Effector memory CD8-positive, alpha-beta T cell (primary cell): Measurements from ENCODE around the gene MICOS13.

ENCODE experiments used
- ATAC-seq: fragments of 150-1000 bp; cut with Tn5 transposase; replicated peaks from 2 replicates; pipeline ENCODE4 v1.10.0; 2021; ENCODE audit warnings: mild to moderate bottlenecking, moderate library complexity
- DNase-seq, 3 experiments: peaks; one replicate each; pipeline ENCODE4 v3.0.0; 2021
- H3K27ac Mint-ChIP-seq, 2 donors: one replicate each; pipeline ENCODE4 v1.8.0; 2022; ENCODE audit warnings: mild to moderate bottlenecking in 2 of 2, mixed read lengths in 2 of 2, moderate library complexity in 2 of 2
- H3K27me3 Mint-ChIP-seq, 2 donors: one replicate each; pipeline ENCODE4 v1.8.0; 2022; ENCODE audit warnings: mixed read lengths in 2 of 2
- H3K36me3 Mint-ChIP-seq: one replicate; pipeline ENCODE4 v1.8.0; 2022; ENCODE audit warnings: mild to moderate bottlenecking, moderate library complexity, mixed read lengths; ENCODE audit not compliant: insufficient read depth
- H3K4me1 Mint-ChIP-seq, 2 donors: one replicate each; pipeline ENCODE4 v1.8.0; 2022; ENCODE audit warnings: low read depth in 2 of 2, mixed read lengths in 2 of 2
- H3K4me3 Mint-ChIP-seq, 2 donors: one replicate each; pipeline ENCODE4 v1.8.0; 2022; ENCODE audit warnings: mild to moderate bottlenecking in 2 of 2, mixed read lengths in 2 of 2, moderate library complexity in 2 of 2
- H3K9me3 Mint-ChIP-seq, 2 donors: one replicate each; pipeline ENCODE4 v1.8.0; 2022; ENCODE audit warnings: mixed read lengths in 2 of 2

The MICOS13 gene

GRCh38 chr19:5687360-5688198, 7.3 kb upstream of the MICOS13 start:
- peaks cover 36% of the 10 kb centered on the region for H3K36me3 Mint-ChIP-seq
- peak overlapping the region; percentile 78 to 81 for H3K4me3 Mint-ChIP-seq
- H3K27ac Mint-ChIP-seq: peak overlapping the region in 1 of 2 donors; percentile 81
- no peak for ATAC-seq
- H3K9me3 Mint-ChIP-seq: no peaks in the 10 kb centered on the region
- peaks cover 24 to 26% of the 10 kb centered on the region in 2 donors for H3K4me1 Mint-ChIP-seq
- no peaks in the 10 kb centered on the region for H3K27me3 Mint-ChIP-seq
- no peak for DNase-seq

- Mint-ChIP-seq H3K36me3 (peaks cover 28% of the 10 kb centered on the region), H3K9me3 (no peaks in the 10 kb centered on the region), H3K27me3 (no peaks in the 10 kb centered on the region), H3K4me3 (peak overlapping the region; percentile 78 to 81), H3K4me1 (peaks cover 22 to 27% of the 10 kb centered on the region in 2 donors), H3K27ac (peak overlapping the region; percentile 81 to 90)
- ATAC-seq: peak; percentile 57
- peak; percentile 92 to 93 (median 93) for DNase-seq
Observed at GRCh38 chr19:5686647-5687359, 6.5 kb upstream of the MICOS13 start.

DNA sequence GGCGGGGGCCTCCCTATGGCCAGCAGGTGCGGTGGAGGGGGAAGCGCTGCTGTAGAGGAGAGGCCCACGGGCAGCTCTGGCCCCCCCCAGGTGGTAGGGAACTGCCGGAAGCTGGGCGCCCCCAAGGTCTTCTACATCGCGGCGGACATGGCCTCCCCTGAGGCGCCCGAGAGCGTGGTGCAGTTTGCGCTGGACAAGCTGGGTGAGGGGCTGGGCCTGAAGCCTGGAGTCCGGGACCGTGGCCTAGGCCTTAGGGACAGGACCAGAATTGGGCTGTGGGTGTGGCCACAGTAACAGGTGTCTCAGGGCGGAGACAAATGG, 6.0 kb upstream of the MICOS13 start:
- H3K27ac Mint-ChIP-seq: peak overlapping the region; percentile 81 to 90
- peak overlapping the region; percentile 78 to 81 for H3K4me3 Mint-ChIP-seq

GRCh38 chr19:5684694-5685430, 4.5 kb upstream of the MICOS13 start:
- Mint-ChIP-seq H3K27me3 (no peaks in the 10 kb centered on the region), H3K27ac (no peak overlapping the region), H3K4me3 (no peak overlapping the region), H3K9me3 (no peaks in the 10 kb centered on the region), H3K4me1 (peaks cover 22 to 33% of the 10 kb centered on the region in 2 donors), H3K36me3 (peaks cover 18% of the 10 kb centered on the region)
- ATAC-seq: no peak
- no peak for DNase-seq

More for the DNA sequence above, 6.0 kb upstream of the MICOS13 start:
- Mint-ChIP-seq H3K4me1 (peaks cover 26 to 32% of the 10 kb centered on the region in 2 donors), H3K9me3 (no peaks in the 10 kb centered on the region), H3K36me3 (peaks cover 23% of the 10 kb centered on the region), H3K27me3 (no peaks in the 10 kb centered on the region)
- DNase-seq: no peak
- ATAC-seq: no peak

GRCh38 chr19:5683177-5683886, 3.0 kb upstream of the MICOS13 start:
- H3K36me3 Mint-ChIP-seq: peaks cover 21% of the 10 kb centered on the region
- no peak for ATAC-seq
- peak overlapping the region in 1 of 2 donors; percentile 3 for H3K4me3 Mint-ChIP-seq

DNA sequence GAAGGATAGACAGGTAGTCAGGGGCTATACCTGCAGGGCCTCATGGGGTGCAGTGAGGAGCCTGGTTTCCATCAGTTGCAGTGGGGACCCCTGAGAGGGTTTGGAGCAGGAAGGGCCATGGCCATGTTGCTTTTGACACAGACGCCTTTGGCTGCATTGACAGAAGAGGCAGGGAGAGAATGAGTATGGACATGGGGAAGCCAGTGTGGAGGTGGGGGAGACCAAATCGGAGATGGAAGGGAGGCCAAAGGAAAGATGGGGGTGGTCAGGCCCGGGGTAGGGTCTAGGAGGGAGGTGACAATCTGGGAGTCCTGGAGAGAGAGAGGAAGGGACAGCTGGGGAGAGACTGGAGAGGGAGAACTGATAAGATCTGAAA, 1.8 kb upstream of the MICOS13 start:
- no peaks in the 10 kb centered on the region for H3K27me3 Mint-ChIP-seq
- H3K4me3 Mint-ChIP-seq: peak overlapping the region; percentile 43 to 75
- peak overlapping the region in 1 of 2 donors; percentile 97 for H3K27ac Mint-ChIP-seq
- H3K9me3 Mint-ChIP-seq: no peaks in the 10 kb centered on the region
- H3K4me1 Mint-ChIP-seq: peaks cover 19 to 40% of the 10 kb centered on the region in 2 donors
- ATAC-seq (no peak), DNase-seq (no peak)
- peaks cover 23% of the 10 kb centered on the region for H3K36me3 Mint-ChIP-seq

More at GRCh38 chr19:5683177-5683886, 3.0 kb upstream of the MICOS13 start:
- Mint-ChIP-seq H3K9me3 (no peaks in the 10 kb centered on the region), H3K27me3 (no peaks in the 10 kb centered on the region), H3K27ac (no peak overlapping the region), H3K4me1 (peaks cover 21 to 43% of the 10 kb centered on the region in 2 donors)
- no peak for DNase-seq

DNA sequence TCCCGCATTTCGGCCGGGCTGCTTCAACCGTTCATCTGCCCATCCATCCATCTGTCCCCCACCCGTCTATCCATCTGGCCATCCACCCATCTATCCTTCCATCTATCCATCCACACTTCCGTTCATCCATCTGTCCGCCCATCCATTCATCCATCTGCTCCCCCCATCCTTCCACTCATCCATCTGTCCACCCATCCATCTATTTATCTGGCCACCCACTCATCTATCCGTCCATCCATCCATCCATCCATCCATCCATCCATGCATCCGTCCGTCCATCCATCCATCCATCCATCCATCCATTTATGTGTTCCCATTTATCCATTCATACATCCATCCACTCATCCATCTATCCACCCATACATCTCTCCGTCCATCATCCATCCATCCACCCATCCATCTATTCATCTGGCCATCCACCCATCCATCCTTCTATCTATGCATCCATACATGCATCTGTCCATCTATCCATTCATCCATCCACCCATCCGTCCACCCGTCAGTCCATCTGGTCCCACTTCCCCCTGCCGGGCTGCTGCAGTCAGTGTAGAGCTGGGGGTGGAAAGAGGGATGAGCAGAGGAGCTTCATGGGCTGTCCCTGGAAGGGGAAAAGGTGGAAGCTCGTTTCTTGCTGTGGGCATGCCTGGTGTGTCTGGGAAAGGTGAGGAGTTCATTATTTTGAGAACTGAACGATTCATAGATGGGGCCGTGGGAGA, 1.2 kb upstream of the MICOS13 start:
- no peak for ATAC-seq
- Mint-ChIP-seq H3K4me3 (peak overlapping the region; percentile 43 to 75), H3K27ac (peak overlapping the region; percentile 97 to 99), H3K36me3 (peaks cover 23% of the 10 kb centered on the region), H3K27me3 (no peaks in the 10 kb centered on the region), H3K4me1 (peaks cover 19 to 39% of the 10 kb centered on the region in 2 donors), H3K9me3 (no peaks in the 10 kb centered on the region)
- no peak for DNase-seq

- Mint-ChIP-seq H3K27me3 (no peaks in the 10 kb centered on the region), H3K27ac (peak overlapping the region; percentile 97 to 99), H3K36me3 (peaks cover 23% of the 10 kb centered on the region), H3K9me3 (no peaks in the 10 kb centered on the region), H3K4me1 (peaks cover 17 to 31% of the 10 kb centered on the region in 2 donors), H3K4me3 (peak overlapping the region; percentile 84 to 88)
- DNase-seq (no peak), ATAC-seq (no peak)
Observed at GRCh38 chr19:5680084-5680436, 256 bp downstream of the MICOS13 start.

GRCh38 chr19:5679289-5680083, 830 bp downstream of the MICOS13 start:
- ATAC-seq (no peak), DNase-seq (no peak)
- peaks cover 23% of the 10 kb centered on the region for H3K36me3 Mint-ChIP-seq
- peak overlapping the region; percentile 97 to 99 for H3K27ac Mint-ChIP-seq
- H3K4me3 Mint-ChIP-seq: peak overlapping the region; percentile 84 to 88
- no peaks in the 10 kb centered on the region for H3K27me3 Mint-ChIP-seq
- peaks cover 17 to 31% of the 10 kb centered on the region in 2 donors for H3K4me1 Mint-ChIP-seq
- H3K9me3 Mint-ChIP-seq: no peaks in the 10 kb centered on the region

- Mint-ChIP-seq H3K9me3 (no peaks in the 10 kb centered on the region), H3K36me3 (peaks cover 23% of the 10 kb centered on the region), H3K27me3 (no peaks in the 10 kb centered on the region), H3K4me1 (peaks cover 17 to 31% of the 10 kb centered on the region in 2 donors), H3K27ac (no peak overlapping the region), H3K4me3 (no peak overlapping the region)
- no peak for ATAC-seq
- no peak for DNase-seq
Observed at GRCh38 chr19:5678071-5678718, 2.1 kb downstream of the MICOS13 start.

GRCh38 chr19:5677580-5677979, 2.7 kb downstream of the MICOS13 start:
- ATAC-seq (no peak), DNase-seq (no peak)
- Mint-ChIP-seq H3K36me3 (peaks cover 23% of the 10 kb centered on the region), H3K27me3 (no peaks in the 10 kb centered on the region), H3K9me3 (no peaks in the 10 kb centered on the region), H3K4me1 (peaks cover 17 to 31% of the 10 kb centered on the region in 2 donors), H3K4me3 (peak overlapping the region in 1 of 2 donors; percentile 10), H3K27ac (peak overlapping the region in 1 of 2 donors; percentile 67)
